SK-N-SH treated with all-trans-retinoic acid at 6 μM for 48 hours (cell line): Measurements from ENCODE around the gene PIGU.

ENCODE experiments used
- ATAC-seq: fragments of 200-7000 bp; cut with Tn5 transposase; 3 replicates; pipeline ENCODE4 v1.9.1; 2020; ENCODE audit warnings: mild to moderate bottlenecking, moderate library complexity
- ARNTL ChIP-seq: fragments of 450-650 bp; formaldehyde crosslinking; IDR thresholded peaks from 2 replicates; pipeline ENCODE4 v1.5.0; 2020; ENCODE audit warnings: low read depth, mild to moderate bottlenecking, moderate library complexity, borderline replicate concordance
- BACH2 ChIP-seq: fragments of 250-450 bp; sonication (Bioruptor Pico); IDR thresholded peaks from 2 replicates; pipeline ENCODE4 v1.9.0; 2021; ENCODE audit warnings: mild to moderate bottlenecking, borderline replicate concordance
- CREB5 ChIP-seq: fragments of 250-450 bp; sonication (Bioruptor Pico); IDR thresholded peaks from 2 replicates; pipeline ENCODE4 v1.5.1; 2020; ENCODE audit warnings: low read depth, mild to moderate bottlenecking, moderate library complexity
- CSDC2 ChIP-seq: fragments of 250-450 bp; sonication (Bioruptor Pico); IDR thresholded peaks from 2 replicates; pipeline ENCODE4 v1.5.0; 2020; ENCODE audit warnings: mild to moderate bottlenecking, moderate library complexity
- ESRRG ChIP-seq: fragments of 250-450 bp; sonication (Bioruptor Pico); IDR thresholded peaks from 2 replicates; pipeline ENCODE4 v1.6.1; 2021; ENCODE audit warnings: mild to moderate bottlenecking
- ISL1 ChIP-seq: fragments of 250-450 bp; sonication (Bioruptor Pico); IDR thresholded peaks from 2 replicates; pipeline ENCODE4 v2.1.2; 2022; ENCODE audit warnings: mild to moderate bottlenecking, moderate library complexity
- OSR1 ChIP-seq: fragments of 250-450 bp; sonication (Bioruptor Pico); IDR thresholded peaks from 2 replicates; pipeline ENCODE4 v1.8.0; 2022; ENCODE audit warnings: moderate library complexity, mild to moderate bottlenecking, inconsistent platforms
- PPARA ChIP-seq: fragments of 250-450 bp; sonication (Bioruptor Pico); IDR thresholded peaks from 2 replicates; pipeline ENCODE4 v1.5.0; 2020; ENCODE audit warnings: mild to moderate bottlenecking, borderline replicate concordance
- RARB ChIP-seq: fragments of 250-450 bp; sonication (Bioruptor Pico); IDR thresholded peaks from 2 replicates; pipeline ENCODE4 v1.8.0; 2021; ENCODE audit warnings: mild to moderate bottlenecking, moderate library complexity
- SNAI2 ChIP-seq: fragments of 250-450 bp; sonication (Bioruptor Pico); IDR thresholded peaks from 2 replicates; pipeline ENCODE4 v1.5.0; 2020; ENCODE audit warnings: mild to moderate bottlenecking, moderate library complexity
- TCF4 ChIP-seq: fragments of 250-450 bp; sonication (Bioruptor Pico); IDR thresholded peaks from 2 replicates; pipeline ENCODE4 v1.8.0; 2021; ENCODE audit warnings: mild to moderate bottlenecking, moderate library complexity, borderline replicate concordance
- TOX ChIP-seq: fragments of 250-450 bp; sonication (Bioruptor Pico); IDR thresholded peaks from 2 replicates; pipeline ENCODE4 v1.8.0; 2021; ENCODE audit warnings: mild to moderate bottlenecking, moderate library complexity, borderline replicate concordance
- ZC3H10 ChIP-seq: fragments of 250-450 bp; sonication (Bioruptor Pico); IDR thresholded peaks from 2 replicates; pipeline ENCODE4 v1.5.1; 2021; ENCODE audit warnings: mild to moderate bottlenecking, moderate library complexity
- ZFP3 ChIP-seq: fragments of 250-450 bp; sonication (Bioruptor Pico); IDR thresholded peaks from 2 replicates; pipeline ENCODE4 v1.5.0; 2020; ENCODE audit warnings: mild to moderate bottlenecking, moderate library complexity
- ZFP30 ChIP-seq: fragments of 450-650 bp; formaldehyde crosslinking; IDR thresholded peaks from 2 replicates; pipeline ENCODE4 v1.5.0; 2022; ENCODE audit warnings: mild to moderate bottlenecking, moderate library complexity
- ZNF565 ChIP-seq: fragments of 450-650 bp; formaldehyde crosslinking; conservative IDR thresholded peaks from 2 replicates; pipeline ENCODE4 v1.5.0; 2020; ENCODE audit warnings: low read depth, mild to moderate bottlenecking, moderate library complexity
- ZNF70 ChIP-seq: fragments of 450-650 bp; formaldehyde crosslinking; IDR thresholded peaks from 2 replicates; pipeline ENCODE4 v1.5.0; 2020; ENCODE audit warnings: mild to moderate bottlenecking, moderate library complexity
- ZNF8 ChIP-seq: fragments of 450-650 bp; formaldehyde crosslinking; IDR thresholded peaks from 2 replicates; pipeline ENCODE4 v1.5.0; 2020; ENCODE audit warnings: mild to moderate bottlenecking, moderate library complexity
- TF ChIP-seq, protein P1 (sequence below): fragments of 250-450 bp; sonication (Bioruptor Pico); IDR thresholded peaks from 2 replicates; pipeline ENCODE4 v1.5.1; 2021; ENCODE audit warnings: mild to moderate bottlenecking, moderate library complexity
- TF ChIP-seq, protein P2 (sequence below): fragments of 250-450 bp; sonication (Bioruptor Pico); IDR thresholded peaks from 2 replicates; pipeline ENCODE4 v1.5.0; 2020; ENCODE audit warnings: mild to moderate bottlenecking, moderate library complexity
- TF ChIP-seq, protein P3 (sequence below): fragments of 250-450 bp; sonication (Bioruptor Pico); IDR thresholded peaks from 2 replicates; pipeline ENCODE4 v1.8.0; 2021; ENCODE audit warnings: low read depth, mild to moderate bottlenecking, moderate library complexity, borderline replicate concordance

The PIGU gene

DNA sequence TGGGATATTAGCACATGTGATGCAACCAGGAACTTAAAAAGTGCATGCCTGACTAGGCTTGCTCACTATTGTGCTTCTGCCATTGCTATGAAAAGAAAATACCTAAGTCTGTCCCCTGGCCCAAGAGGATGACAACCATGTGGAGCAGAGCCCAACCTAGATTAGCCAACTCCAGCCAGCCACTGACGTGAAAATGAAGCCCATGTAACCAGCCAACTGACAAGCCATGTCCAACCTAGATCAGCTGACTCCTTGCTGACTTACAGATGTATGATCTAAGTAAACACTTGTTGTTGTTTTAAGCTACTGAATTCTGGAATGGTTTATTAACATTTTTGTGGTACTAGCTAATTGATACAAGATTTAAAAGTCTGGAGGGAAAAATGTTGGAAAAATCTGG lies 47.5 kb downstream of the PIGU start:
- TF ChIP-seq ZC3H10 (CRISPR knock-in tag) (no peak), TOX (CRISPR knock-in tag) (no peak), ESRRG (CRISPR knock-in tag) (no peak)
- ATAC-seq: no peak

GRCh38 chr20:34628026-34628425 lies 48.9 kb downstream of the PIGU start:
- TF ChIP-seq SNAI2 (CRISPR knock-in tag) (no peak), ZC3H10 (CRISPR knock-in tag) (no peak), ZNF565 (CRISPR knock-in tag) (no peak), PPARA (CRISPR knock-in tag) (no peak)
- TF ChIP-seq, all 23 proteins: peak for 0
- no peak for ATAC-seq

DNA sequence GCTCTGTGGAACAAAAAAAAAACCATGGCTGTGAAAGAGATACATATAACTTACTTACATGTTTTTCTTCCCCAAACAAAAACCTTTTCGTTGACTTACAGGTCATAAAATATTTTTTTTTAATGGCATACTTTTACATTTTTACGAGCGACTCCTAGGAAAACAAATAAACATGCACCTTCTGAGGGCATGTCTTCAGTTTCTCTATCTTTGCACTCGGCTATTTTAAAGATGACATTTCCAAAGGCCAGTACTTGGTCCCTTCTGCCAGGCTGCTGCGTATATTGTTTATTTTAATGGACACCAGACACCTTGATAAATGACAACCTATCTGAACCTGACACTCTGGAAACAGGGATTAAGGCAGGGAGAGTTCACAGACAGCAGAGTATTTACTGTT lies 49.4 kb downstream of the PIGU start:
- TF ChIP-seq ZFP3 (CRISPR knock-in tag) (no peak), ISL1 (CRISPR knock-in tag) (no peak), ZFP30 (CRISPR knock-in tag) (no peak), OSR1 (no peak), ARNTL (CRISPR knock-in tag) (no peak), ZNF565 (CRISPR knock-in tag) (no peak), RARB (CRISPR knock-in tag) (no peak), ZC3H10 (CRISPR knock-in tag) (no peak), CREB5 (CRISPR knock-in tag) (no peak), BACH2 (CRISPR knock-in tag) (no peak), ZNF70 (CRISPR knock-in tag) (no peak), CSDC2 (CRISPR knock-in tag) (no peak), TCF4 (CRISPR knock-in tag) (no peak), SNAI2 (CRISPR knock-in tag) (no peak), ZNF8 (CRISPR knock-in tag) (no peak), PPARA (CRISPR knock-in tag) (no peak)
- TF ChIP-seq, protein P1, sequence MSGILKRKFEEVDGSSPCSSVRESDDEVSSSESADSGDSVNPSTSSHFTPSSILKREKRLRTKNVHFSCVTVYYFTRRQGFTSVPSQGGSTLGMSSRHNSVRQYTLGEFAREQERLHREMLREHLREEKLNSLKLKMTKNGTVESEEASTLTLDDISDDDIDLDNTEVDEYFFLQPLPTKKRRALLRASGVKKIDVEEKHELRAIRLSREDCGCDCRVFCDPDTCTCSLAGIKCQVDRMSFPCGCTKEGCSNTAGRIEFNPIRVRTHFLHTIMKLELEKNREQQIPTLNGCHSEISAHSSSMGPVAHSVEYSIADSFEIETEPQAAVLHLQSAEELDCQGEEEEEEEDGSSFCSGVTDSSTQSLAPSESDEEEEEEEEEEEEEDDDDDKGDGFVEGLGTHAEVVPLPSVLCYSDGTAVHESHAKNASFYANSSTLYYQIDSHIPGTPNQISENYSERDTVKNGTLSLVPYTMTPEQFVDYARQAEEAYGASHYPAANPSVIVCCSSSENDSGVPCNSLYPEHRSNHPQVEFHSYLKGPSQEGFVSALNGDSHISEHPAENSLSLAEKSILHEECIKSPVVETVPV (CRISPR knock-in tag): no peak
- TF ChIP-seq, protein P2, sequence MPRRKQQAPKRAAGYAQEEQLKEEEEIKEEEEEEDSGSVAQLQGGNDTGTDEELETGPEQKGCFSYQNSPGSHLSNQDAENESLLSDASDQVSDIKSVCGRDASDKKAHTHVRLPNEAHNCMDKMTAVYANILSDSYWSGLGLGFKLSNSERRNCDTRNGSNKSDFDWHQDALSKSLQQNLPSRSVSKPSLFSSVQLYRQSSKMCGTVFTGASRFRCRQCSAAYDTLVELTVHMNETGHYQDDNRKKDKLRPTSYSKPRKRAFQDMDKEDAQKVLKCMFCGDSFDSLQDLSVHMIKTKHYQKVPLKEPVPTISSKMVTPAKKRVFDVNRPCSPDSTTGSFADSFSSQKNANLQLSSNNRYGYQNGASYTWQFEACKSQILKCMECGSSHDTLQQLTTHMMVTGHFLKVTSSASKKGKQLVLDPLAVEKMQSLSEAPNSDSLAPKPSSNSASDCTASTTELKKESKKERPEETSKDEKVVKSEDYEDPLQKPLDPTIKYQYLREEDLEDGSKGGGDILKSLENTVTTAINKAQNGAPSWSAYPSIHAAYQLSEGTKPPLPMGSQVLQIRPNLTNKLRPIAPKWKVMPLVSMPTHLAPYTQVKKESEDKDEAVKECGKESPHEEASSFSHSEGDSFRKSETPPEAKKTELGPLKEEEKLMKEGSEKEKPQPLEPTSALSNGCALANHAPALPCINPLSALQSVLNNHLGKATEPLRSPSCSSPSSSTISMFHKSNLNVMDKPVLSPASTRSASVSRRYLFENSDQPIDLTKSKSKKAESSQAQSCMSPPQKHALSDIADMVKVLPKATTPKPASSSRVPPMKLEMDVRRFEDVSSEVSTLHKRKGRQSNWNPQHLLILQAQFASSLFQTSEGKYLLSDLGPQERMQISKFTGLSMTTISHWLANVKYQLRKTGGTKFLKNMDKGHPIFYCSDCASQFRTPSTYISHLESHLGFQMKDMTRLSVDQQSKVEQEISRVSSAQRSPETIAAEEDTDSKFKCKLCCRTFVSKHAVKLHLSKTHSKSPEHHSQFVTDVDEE: no peak
- ATAC-seq: no peak

GRCh38 chr20:34626992-34627391 lies 49.9 kb downstream of the PIGU start:
- TF ChIP-seq TCF4 (CRISPR knock-in tag) (no peak), ZNF565 (CRISPR knock-in tag) (no peak)
- peak; percentile 63 for ATAC-seq

- no peak for ATAC-seq
- no peak for TF ChIP-seq ZFP30 (CRISPR knock-in tag)
- TF ChIP-seq TCF4 (CRISPR knock-in tag): no peak
- TF ChIP-seq RARB (CRISPR knock-in tag): no peak
- no peak for TF ChIP-seq PPARA (CRISPR knock-in tag)
- no peak for TF ChIP-seq ZNF70 (CRISPR knock-in tag)
- no peak for TF ChIP-seq TOX (CRISPR knock-in tag)
- TF ChIP-seq ISL1 (CRISPR knock-in tag): no peak
- no peak for TF ChIP-seq BACH2 (CRISPR knock-in tag)
- no peak for TF ChIP-seq ZNF8 (CRISPR knock-in tag)
- TF ChIP-seq, protein P3, sequence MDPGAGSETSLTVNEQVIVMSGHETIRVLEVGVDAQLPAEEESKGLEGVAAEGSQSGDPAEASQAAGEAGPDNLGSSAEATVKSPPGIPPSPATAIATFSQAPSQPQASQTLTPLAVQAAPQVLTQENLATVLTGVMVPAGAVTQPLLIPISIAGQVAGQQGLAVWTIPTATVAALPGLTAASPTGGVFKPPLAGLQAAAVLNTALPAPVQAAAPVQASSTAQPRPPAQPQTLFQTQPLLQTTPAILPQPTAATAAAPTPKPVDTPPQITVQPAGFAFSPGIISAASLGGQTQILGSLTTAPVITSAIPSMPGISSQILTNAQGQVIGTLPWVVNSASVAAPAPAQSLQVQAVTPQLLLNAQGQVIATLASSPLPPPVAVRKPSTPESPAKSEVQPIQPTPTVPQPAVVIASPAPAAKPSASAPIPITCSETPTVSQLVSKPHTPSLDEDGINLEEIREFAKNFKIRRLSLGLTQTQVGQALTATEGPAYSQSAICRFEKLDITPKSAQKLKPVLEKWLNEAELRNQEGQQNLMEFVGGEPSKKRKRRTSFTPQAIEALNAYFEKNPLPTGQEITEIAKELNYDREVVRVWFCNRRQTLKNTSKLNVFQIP: no peak
These were observed 52.3 kb downstream of the PIGU start for GRCh38 chr20:34624629-34625028.
